Neural cell (in vitro differentiated cells): ENCODE data around the gene VPREB3. TPM values are rescaled to one million over a fixed set of nuclear protein-coding genes. Genes with fewer than 3 reads are reported as not detected.

Source experiments
- H2AFZ ChIP-seq: fragments of 200-600, 300-800 bp; sonication (generic), shearing (Covaris generic); 2 replicates; pipeline ENCODE4 v1.6.0; 2014; ENCODE audit warnings: low read depth, mild to moderate bottlenecking, antibody characterized with exemption, low read length, moderate library complexity
- H3F3A ChIP-seq: fragments of 200-600 bp; shearing (Covaris generic); 2 replicates; pipeline ENCODE4 v1.6.1; 2016; ENCODE audit warnings: mild to moderate bottlenecking, moderate library complexity, mixed read lengths, antibody characterized with exemption, low read length; ENCODE audit not compliant: insufficient read depth, poor library complexity, severe bottlenecking
- H3K27ac ChIP-seq: fragments of 200-600, 300-800 bp; sonication (generic), shearing (Covaris generic); 2 replicates; pipeline ENCODE4 v1.5.1; 2014; ENCODE audit warnings: mild to moderate bottlenecking, low read length, moderate library complexity
- H3K27me3 ChIP-seq: fragments of 300-800, 200-600 bp; sonication (generic), shearing (Covaris generic); 2 replicates; pipeline ENCODE4 v1.6.0; 2014; ENCODE audit warnings: mild to moderate bottlenecking, low read depth, low read length, moderate library complexity; ENCODE audit not compliant: insufficient read depth
- H3K36me3 ChIP-seq: fragments of 300-800, 200-600 bp; sonication (generic), shearing (Covaris generic); 2 replicates; pipeline ENCODE4 v1.5.1; 2014; ENCODE audit warnings: mild to moderate bottlenecking, antibody characterized with exemption, low read length, moderate library complexity; ENCODE audit not compliant: insufficient read depth
- H3K4me2 ChIP-seq: fragments of 300-800, 200-600 bp; sonication (generic), shearing (Covaris generic); 2 replicates; pipeline ENCODE4 v1.6.0; 2014; ENCODE audit warnings: mild to moderate bottlenecking, low read length
- H3K4me3 ChIP-seq: fragments of 300-800, 200-600 bp; sonication (generic), shearing (Covaris generic); 2 replicates; pipeline ENCODE4 v1.5.1; 2014; ENCODE audit warnings: mild to moderate bottlenecking, low read length, moderate library complexity
- H3K79me2 ChIP-seq: fragments of 200-600 bp; shearing (Covaris generic); replicated peaks from 2 replicates; pipeline ENCODE4 v1.6.0; 2014; ENCODE audit warnings: mild to moderate bottlenecking, low read length, moderate library complexity; ENCODE audit not compliant: insufficient read depth
- H3K9ac ChIP-seq: fragments of 300-800, 200-600 bp; sonication (generic), shearing (Covaris generic); 2 replicates; pipeline ENCODE4 v1.6.1; 2016; ENCODE audit warnings: mild to moderate bottlenecking, low read length, mixed read lengths
- H3K9me2 ChIP-seq: fragments of 200-600 bp; shearing (Covaris generic); 2 replicates; pipeline ENCODE4 v1.6.1; 2016; ENCODE audit warnings: mild to moderate bottlenecking, low read length, mixed read lengths; ENCODE audit not compliant: insufficient read depth
- H3K9me3 ChIP-seq: fragments of 200-600, 300-800 bp; sonication (generic), shearing (Covaris generic); 2 replicates; pipeline ENCODE4 v1.6.1; 2016; ENCODE audit warnings: mild to moderate bottlenecking, mixed run types, low read length, moderate library complexity, mixed read lengths
- H4K20me1 ChIP-seq: fragments of 200-600 bp; shearing (Covaris generic); 2 replicates; pipeline ENCODE4 v1.6.1; 2016; ENCODE audit warnings: mild to moderate bottlenecking, mixed run types; ENCODE audit not compliant: insufficient read depth
- EP300 ChIP-seq: fragments of 450-650 bp; conservative IDR thresholded peaks from 2 replicates; pipeline ENCODE4 v1.6.1; 2014; ENCODE audit warnings: antibody characterized with exemption, mild to moderate bottlenecking, moderate library complexity; ENCODE audit not compliant: poor library complexity, severe bottlenecking
- EZH2 ChIP-seq: fragments of 200-600, 300-800 bp; shearing (Covaris generic), sonication (generic); IDR thresholded peaks from 2 replicates; pipeline ENCODE4 v1.6.1; 2014; ENCODE audit warnings: antibody characterized with exemption, low read length, borderline replicate concordance, mild to moderate bottlenecking; ENCODE audit not compliant: insufficient read depth, poor library complexity, severe bottlenecking
- MXI1 ChIP-seq: fragments of 450-650 bp; conservative IDR thresholded peaks from 2 replicates; pipeline ENCODE4 v1.6.1; 2014; ENCODE audit warnings: antibody characterized with exemption, mild to moderate bottlenecking; ENCODE audit not compliant: poor library complexity, severe bottlenecking
- POLR2AphosphoS5 ChIP-seq: IDR thresholded peaks from 2 replicates; pipeline ENCODE4 v1.6.1; 2012
- RAD21 ChIP-seq: fragments of 450-650 bp; conservative IDR thresholded peaks from 2 replicates; pipeline ENCODE4 v1.6.1; 2014; ENCODE audit warnings: antibody characterized with exemption, mild to moderate bottlenecking, moderate library complexity
- SMC3 ChIP-seq: fragments of 450-650 bp; conservative IDR thresholded peaks from 2 replicates; pipeline ENCODE4 v1.6.1; 2014; ENCODE audit warnings: antibody characterized with exemption, mild to moderate bottlenecking, moderate library complexity; ENCODE audit not compliant: poor library complexity
- TAF1 ChIP-seq: IDR thresholded peaks from 2 replicates; pipeline ENCODE4 v1.6.1; 2012; ENCODE audit warnings: low read depth
- polyA plus RNA-seq: library from polyadenylated mRNA; depleted of rRNA; stranded (reverse); fragments of >200 nt; gene quantifications from 2 replicates; pipeline ENCODE4 v1.2.3, GENCODE V29; 2014
- TF ChIP-seq, protein P1 (sequence below): fragments of 450-650 bp; IDR thresholded peaks from 2 replicates; pipeline ENCODE4 v1.5.1; 2014; ENCODE audit warnings: antibody characterized with exemption, mild to moderate bottlenecking, moderate library complexity; ENCODE audit not compliant: poor library complexity, severe bottlenecking
- TF ChIP-seq, protein P2 (sequence below): IDR thresholded peaks from 2 replicates; pipeline ENCODE4 v1.6.1; 2012; ENCODE audit warnings: borderline replicate concordance

Gene VPREB3
- polyA plus RNA-seq, 1 donor from 2014 or later: not detected

GRCh38 chr22:23749841-23750301 lies 4.4 kb downstream of the VPREB3 start:
- Histone ChIP-seq H3K27me3 (no peaks in the 10 kb centered on the region), H3K9me3 (no peaks in the 10 kb centered on the region), H3K79me2 (peaks cover 6% of the 10 kb centered on the region), H3K36me3 (no peaks in the 10 kb centered on the region), H3K4me2 (peak overlapping the region; percentile 87), H4K20me1 (no peaks in the 10 kb centered on the region), H3F3A (no peaks in the 10 kb centered on the region), H3K9ac (peak overlapping the region; percentile 90), H3K4me3 (peak overlapping the region; percentile 88), H2AFZ (no peak overlapping the region), H3K9me2 (no peaks in the 10 kb centered on the region), H3K27ac (no peak overlapping the region)
- no peak for TF ChIP-seq TAF1
- no peak for TF ChIP-seq MXI1
- TF ChIP-seq EP300: no peak
- TF ChIP-seq POLR2AphosphoS5: no peak
- no peak for TF ChIP-seq SMC3
- TF ChIP-seq RAD21: no peak
- TF ChIP-seq, protein P1, sequence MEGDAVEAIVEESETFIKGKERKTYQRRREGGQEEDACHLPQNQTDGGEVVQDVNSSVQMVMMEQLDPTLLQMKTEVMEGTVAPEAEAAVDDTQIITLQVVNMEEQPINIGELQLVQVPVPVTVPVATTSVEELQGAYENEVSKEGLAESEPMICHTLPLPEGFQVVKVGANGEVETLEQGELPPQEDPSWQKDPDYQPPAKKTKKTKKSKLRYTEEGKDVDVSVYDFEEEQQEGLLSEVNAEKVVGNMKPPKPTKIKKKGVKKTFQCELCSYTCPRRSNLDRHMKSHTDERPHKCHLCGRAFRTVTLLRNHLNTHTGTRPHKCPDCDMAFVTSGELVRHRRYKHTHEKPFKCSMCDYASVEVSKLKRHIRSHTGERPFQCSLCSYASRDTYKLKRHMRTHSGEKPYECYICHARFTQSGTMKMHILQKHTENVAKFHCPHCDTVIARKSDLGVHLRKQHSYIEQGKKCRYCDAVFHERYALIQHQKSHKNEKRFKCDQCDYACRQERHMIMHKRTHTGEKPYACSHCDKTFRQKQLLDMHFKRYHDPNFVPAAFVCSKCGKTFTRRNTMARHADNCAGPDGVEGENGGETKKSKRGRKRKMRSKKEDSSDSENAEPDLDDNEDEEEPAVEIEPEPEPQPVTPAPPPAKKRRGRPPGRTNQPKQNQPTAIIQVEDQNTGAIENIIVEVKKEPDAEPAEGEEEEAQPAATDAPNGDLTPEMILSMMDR: no peak
- TF ChIP-seq, protein P2, sequence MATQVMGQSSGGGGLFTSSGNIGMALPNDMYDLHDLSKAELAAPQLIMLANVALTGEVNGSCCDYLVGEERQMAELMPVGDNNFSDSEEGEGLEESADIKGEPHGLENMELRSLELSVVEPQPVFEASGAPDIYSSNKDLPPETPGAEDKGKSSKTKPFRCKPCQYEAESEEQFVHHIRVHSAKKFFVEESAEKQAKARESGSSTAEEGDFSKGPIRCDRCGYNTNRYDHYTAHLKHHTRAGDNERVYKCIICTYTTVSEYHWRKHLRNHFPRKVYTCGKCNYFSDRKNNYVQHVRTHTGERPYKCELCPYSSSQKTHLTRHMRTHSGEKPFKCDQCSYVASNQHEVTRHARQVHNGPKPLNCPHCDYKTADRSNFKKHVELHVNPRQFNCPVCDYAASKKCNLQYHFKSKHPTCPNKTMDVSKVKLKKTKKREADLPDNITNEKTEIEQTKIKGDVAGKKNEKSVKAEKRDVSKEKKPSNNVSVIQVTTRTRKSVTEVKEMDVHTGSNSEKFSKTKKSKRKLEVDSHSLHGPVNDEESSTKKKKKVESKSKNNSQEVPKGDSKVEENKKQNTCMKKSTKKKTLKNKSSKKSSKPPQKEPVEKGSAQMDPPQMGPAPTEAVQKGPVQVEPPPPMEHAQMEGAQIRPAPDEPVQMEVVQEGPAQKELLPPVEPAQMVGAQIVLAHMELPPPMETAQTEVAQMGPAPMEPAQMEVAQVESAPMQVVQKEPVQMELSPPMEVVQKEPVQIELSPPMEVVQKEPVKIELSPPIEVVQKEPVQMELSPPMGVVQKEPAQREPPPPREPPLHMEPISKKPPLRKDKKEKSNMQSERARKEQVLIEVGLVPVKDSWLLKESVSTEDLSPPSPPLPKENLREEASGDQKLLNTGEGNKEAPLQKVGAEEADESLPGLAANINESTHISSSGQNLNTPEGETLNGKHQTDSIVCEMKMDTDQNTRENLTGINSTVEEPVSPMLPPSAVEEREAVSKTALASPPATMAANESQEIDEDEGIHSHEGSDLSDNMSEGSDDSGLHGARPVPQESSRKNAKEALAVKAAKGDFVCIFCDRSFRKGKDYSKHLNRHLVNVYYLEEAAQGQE: no peak
- no peak for TF ChIP-seq EZH2

DNA sequence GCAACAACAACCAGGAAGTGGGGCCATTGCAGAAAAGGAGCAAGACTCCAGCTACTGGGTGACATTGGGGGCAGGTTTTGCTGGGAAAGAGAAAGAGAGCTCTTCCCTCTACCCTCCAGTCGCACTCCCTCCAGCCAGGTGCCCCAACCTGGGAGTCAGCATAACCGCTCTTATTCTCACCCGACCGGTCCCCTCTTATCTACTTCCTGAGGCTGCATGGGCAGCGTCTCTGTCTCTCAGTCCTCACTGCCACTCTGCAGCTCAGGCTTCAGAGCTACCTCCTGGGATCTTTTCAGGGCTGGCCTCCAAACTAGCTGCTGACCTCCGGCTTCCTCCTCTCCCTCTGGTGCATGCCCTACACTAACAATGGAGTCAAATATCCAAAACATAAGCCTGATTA lies 8.4 kb downstream of the VPREB3 start:
- Histone ChIP-seq H3K27me3 (no peaks in the 10 kb centered on the region), H3K9me2 (no peaks in the 10 kb centered on the region), H3K79me2 (peaks cover 6% of the 10 kb centered on the region), H3K27ac (no peak overlapping the region), H3K4me2 (no peak overlapping the region), H3F3A (no peaks in the 10 kb centered on the region), H3K9ac (no peak overlapping the region), H3K9me3 (no peaks in the 10 kb centered on the region), H2AFZ (no peak overlapping the region), H3K4me3 (no peak overlapping the region), H3K36me3 (no peaks in the 10 kb centered on the region), H4K20me1 (no peaks in the 10 kb centered on the region)
- TF ChIP-seq RAD21: no peak
- no peak for TF ChIP-seq EP300
- TF ChIP-seq SMC3: no peak
- TF ChIP-seq, protein P1: no peak
- TF ChIP-seq MXI1: no peak
- TF ChIP-seq POLR2AphosphoS5: no peak
- no peak for TF ChIP-seq EZH2
- TF ChIP-seq, protein P2: no peak
- TF ChIP-seq TAF1: no peak
